CD4-positive, alpha-beta T cell treated with Interleukin-6 at 100 ng/mL for 8 hours (primary cell): ENCODE data around the gene RNF112.

Experiments
- DNase-seq: peaks from one replicate; pipeline ENCODE4 v3.0.0-alpha.2; 2020; ENCODE audit warnings: mixed read lengths, low spot score

RNF112 gene

DNA sequence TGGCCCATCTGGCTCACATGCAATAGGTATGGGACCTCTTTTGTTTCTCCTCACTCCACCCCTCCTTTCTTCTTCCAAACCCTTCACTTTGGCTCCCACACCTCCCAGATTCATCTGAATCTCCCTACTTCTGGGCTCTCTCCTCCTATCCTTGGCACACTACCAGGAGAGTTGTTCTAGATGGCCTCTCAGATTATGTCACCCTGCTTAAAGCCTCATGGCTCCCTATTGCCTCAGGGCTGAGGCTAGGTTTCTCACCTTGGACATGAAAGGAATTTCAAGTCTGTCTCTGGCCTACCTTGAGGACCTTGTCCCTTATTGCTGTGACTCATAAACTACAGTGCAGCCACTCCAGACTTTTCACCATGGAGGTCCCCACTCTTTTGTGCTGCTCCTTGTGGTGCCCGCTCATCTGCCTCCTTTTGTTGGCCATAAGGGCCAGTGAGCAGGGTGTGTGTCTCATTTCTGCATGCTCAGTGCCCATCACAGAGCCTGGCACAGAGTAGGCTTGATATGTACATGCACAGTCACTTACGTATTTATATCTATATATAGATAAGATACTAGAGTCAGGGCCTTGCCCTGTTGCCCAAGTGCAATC, 23.0 kb upstream of the RNF112 start:
- no peak for DNase-seq

DNA sequence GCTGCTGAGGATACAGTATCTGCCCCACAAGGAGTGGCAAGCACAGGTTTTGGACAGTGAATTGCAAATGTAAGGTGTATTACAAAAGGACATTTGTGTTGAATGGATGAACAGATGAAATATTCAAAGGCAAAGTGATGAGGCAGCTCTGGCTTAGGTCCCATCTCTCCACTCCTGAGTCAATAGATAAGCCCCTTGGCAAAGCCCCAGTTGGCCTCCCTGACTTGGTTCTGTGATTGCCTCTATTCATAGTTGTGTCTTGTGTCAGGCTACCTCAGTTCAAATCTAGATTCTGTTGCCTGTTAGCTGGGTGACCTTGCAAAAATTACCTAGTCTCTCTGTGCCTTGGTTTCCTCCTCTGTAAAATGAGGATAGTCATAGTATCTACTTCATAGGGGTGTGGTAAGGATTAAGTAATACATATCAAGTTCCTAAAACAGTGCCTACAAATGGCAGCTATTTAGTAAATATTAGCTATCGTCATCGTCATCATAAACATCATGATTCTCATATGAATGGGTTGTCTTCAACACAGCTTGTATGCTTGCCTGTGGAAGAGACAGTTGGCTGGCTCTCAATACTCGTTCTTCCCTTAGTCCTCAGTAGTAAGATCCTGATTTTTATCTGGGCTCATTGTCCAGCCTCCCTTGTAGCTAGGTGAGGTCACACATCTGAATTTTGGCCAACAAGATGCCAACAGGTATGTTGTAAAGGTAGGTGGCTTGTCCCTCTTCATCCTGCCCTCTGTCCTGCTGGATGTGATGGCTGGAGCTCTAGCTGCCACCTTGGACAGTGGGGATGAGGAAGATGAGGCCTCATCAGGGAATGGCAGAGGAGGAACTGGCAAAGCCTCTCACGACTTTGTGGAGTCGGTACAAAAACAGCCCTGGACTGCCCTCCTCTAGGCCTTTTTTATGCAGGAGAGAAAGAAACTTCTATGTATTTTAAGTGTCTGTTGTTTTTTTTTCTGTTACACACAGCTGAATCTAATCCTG, 21.9 kb upstream of the RNF112 start:
- DNase-seq, result no peak

DNA sequence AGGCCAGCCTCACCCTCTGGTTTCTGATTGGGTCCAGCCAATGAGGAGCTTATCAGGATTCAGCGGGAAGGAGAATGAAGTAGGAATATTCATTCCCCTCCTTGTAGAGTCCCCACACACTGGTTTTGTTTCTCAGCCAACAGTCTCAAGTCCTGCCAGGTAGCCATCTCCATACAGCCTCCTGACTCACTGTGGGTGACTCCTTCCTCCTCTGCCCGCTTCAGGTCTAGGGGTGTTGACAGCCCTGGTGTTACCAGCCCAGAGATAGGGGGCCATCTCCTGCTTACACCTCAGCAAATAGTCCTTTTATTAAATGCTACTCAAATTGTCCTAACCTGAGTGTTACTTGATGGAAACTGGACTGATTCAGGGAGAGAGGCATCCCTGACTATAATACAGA, 20.1 kb upstream of the RNF112 start:
- no peak for DNase-seq

DNA sequence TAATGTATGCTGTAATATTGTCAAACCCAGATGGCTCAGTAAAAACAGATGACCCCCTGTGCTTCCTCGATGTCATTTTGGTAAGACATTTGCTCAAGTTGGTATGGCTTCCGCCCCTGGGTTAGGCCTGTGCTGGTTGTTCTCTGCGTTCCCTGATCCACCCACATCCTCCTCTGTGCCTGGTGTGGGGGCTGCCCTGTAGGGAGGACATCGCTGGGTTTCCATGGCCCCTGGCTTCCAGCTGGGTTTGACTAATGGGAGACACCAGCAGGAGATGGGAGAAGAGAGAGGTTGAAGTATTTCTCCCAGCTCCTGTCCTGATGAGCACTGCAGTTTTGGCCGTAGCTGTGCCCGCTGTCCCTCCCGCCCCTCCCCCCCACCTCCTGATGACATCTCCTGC, 19.6 kb upstream of the RNF112 start:
- DNase-seq, result no peak

DNA sequence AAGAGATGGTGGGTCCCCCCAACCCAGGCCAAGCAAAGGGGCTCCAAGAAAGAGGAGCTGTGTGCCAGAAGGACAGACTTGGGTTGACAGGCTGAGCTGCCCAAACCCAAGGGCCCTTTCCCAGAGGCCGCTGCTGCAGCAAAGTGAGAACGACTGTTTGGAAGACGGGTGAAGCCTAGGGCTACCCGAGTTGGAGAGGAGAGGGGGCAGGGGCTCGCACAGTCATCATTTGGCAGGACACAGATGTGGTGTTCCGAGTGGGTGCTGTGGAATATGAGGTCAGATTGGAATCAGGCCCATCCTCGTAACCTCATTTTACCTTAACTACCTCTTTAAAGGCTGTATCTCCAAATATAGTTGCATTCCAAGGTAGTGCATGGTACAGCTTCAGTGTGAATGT, 18.7 kb upstream of the RNF112 start:
- DNase-seq, result no peak

DNA sequence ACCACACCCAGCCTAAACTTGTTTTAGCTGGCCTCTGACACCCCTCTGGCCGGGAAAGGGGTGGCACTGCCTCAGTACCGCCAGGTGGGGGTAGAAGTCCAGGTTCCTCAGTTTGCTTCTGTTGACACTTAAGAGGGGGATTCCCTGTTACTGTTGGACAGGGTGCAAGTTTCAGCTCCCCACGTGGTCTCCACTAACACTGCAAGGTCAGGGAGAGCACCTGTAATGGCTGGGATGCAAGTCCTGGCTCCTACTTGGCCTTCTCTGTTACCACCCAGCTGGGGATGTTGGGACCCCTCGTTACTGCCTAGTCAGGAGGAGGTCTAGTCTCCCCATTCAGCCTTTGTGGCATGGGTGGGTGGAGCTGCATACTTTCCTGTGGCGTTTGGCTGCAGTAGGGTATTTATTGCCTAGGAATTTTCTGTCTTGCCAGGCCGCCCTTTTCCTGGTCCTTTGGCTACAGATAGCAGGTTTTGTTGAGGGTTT, 13.4 kb upstream of the RNF112 start:
- no peak for DNase-seq

DNA sequence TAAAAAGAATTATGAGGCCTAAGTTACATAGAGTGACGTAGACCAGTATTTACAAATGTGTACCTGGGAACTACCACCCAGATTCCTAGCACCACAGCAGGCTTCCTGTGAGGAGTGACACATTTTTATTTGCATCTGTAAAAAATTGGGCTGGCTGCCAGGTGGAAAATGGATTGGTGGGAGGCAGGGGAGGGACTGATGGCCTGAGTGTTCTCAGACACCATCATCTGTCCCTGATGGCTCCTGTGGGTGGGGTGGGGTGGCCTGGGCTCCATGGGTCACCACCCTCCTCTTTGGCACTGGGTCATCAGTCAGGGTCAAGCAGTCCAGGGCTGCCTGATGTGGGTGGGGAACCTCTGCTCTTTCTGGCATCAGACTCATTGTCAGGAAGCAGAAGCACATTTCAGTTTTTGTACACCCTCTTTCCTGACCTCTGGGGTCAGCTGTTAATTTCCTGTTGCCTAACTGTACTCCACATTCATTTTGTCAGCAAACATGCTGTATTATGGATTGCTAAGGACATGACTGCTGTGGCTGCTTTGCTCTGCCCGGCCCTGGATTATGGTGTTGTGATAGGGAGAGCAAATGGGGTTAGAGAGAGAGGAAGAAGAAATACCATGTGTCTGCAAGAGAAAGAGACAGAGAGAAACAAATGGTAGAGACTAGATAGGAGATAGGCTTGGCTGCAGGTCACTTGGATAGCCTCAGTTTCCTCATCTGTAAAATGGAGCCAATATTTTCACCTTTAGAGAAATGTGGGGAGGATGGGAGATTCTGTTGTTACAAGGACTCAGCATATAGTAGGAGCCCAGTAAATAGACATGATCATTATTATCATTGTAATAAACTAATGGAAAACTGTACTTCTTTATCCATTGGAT, 12.5 kb upstream of the RNF112 start:
- DNase-seq, result no peak

DNA sequence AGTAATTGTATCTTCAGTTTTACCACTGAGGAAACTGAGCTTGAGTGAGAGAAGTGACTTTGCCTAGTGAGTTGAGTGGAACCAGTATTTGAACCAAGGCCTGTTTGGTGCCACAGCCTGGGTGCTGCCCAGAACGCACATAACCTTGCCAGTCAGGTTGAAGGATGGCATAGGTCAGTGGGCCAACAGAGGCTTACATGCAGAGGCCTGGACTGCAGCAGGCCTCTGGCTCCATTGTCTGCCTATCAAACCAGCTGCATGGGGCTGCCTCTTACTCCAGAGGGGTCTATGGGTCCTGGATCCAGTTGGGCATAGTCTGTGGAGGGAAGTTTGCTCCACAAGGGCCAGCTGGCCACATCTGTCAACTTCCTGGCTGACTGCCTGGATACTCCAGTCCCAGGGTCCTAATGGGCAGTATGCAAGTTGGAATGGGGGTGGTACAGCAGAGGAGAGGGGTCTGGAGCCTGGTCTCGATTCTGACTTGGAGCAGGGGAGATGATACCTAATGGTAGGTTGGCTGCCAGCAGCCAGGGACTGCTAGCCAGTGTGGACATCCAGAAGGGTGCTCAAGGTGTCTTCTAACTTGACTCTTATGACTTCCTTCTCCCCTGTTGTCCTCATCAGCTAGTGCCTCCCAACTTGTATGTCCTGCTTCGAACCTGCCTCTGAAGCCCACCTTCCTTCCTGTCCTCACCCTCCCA, 11.1 kb upstream of the RNF112 start:
- DNase-seq, result no peak

DNA sequence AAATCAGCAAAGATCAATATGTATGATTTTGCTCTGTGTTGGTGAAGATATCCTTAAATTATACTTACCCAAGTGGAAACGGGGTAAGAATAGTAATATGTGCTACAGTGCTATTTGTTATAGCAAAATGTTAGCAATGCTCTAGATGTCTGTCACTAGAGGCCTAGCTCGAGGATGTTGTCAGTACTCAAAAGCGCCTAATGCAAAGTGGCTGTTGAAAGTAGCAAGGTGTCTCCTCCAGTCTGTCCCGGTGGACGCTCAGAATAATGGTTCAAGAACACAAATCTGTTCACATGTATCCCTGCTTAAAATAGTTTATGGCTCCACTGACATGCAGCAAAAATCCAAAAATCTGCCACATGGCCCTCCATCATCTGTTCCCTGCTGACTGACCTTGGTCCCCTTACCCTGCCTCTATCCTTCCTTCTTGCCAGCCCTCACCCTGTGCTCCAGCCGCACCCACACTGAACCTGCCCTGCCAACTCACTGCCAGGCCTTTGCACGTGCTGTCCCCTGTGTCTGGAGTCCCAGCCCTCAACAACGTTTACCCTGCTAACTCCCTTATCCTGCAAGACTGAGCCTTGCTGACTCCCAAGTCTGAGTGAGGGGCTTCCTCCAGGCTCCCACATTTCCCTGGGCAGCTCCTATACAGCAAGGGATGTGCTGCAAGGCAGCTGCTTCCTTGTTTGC, 9.6 kb upstream of the RNF112 start:
- DNase-seq, result no peak

DNA sequence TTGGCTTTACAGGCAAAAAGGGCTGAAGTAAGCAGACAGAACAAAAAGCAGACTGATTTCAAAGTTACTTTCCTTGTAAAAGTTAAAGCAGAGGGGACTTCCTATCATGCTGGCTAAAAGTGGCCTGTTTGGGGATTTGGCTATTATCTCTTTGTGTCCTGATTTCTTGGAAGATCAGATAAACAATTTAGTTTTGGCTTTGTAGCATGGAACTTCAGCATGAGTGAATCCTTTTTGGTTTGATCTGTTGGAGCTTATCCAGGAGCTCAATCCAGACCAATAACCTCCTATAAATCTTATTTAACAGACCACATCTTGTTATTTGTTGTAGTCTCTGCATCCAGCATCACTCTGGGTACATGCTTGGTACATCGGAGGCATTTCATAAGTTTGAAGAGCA, 8.9 kb upstream of the RNF112 start:
- DNase-seq, result no peak

DNA sequence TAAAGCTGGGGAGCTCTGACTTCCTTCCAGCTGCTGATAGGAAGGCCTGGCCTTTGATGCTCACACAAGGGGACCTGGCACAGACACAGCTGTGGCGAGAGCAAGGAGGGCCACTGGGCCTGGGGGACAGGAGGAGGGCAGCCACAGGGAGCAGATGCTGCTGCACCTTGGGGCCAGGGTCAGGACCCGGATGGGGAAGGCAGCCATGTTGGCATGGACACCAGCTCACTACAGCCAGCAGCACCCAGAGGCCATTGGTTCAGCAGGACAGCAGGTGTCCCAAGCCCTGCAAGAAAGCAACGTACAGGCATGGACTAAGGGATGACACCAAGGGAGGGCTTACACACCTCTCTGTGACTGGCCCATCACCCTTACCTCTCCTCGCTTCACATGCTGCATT, 8.0 kb upstream of the RNF112 start:
- no peak for DNase-seq

DNA sequence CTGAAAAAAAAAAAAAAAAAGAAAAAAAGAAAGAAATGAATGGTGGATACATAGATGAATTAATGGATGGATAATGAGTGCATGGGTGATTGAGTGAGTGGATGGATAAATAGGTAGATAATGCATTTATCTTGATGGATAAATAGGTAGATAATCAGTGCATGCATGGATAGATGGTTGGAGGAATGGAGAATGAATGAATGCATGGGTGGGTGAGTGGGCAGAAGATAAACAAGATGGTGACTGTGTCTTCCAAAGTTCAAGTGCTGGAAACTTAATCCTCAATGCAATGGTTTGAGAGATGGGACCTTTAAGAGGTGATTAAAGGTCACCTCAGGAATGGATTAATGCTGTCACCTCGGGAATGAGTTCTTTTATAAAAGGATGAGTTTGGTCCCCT, 6.8 kb upstream of the RNF112 start:
- no peak for DNase-seq

DNA sequence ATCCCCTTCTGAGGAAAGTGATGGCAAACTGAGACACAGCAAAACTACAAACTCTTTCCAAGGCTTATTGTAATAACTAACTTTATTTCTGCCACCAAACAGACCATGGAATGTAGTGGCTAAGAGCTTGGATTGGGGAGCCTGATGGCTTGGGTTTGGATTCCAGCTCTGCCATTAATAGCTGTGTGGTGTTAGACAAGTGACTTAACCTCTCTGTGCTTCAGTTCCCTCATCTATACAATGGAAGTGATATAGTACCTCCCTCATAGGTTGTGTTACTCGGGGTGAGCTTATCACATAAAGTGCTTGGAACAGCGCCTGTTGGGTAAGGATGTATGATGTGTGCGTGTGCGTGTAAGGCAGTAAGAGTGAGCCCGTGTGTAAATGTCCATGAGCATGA, 5.9 kb upstream of the RNF112 start:
- no peak for DNase-seq

DNA sequence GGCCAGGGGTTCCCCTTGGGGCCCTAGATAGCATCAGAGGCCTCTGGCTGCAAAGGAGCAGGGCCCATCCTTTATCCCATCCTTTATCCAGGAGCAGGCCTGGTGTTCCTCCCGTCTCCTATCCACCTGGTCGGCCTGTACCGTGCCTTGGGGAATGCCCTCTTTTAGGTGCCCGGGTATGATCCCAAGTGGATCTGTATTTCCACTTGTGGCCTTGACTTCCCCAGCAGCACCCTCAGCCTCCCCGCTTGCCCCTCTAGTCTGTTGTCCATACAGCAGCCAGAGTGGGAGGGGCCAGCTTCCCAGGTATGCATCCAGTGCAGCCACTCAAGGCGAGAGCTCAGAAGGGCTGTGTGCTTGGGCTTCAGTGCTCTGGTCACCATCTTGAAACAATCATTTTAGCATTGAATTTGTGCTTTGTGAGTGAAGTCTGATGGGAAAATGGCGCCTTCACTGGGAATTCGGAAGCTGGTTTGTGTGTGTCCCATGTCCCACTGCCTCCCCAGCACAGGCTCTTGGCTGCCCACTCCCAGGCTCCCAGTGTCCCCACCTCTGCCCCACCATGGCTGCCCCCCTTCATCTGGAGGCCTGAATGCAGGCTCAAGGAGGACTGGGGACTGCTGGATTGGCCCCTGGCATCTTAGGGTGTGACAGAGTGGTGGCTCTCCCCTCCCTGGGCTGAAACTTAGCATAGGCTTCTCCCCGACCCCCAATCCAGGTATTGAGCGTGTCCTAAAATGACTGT, 3.3 kb upstream of the RNF112 start:
- DNase-seq, result no peak

DNA sequence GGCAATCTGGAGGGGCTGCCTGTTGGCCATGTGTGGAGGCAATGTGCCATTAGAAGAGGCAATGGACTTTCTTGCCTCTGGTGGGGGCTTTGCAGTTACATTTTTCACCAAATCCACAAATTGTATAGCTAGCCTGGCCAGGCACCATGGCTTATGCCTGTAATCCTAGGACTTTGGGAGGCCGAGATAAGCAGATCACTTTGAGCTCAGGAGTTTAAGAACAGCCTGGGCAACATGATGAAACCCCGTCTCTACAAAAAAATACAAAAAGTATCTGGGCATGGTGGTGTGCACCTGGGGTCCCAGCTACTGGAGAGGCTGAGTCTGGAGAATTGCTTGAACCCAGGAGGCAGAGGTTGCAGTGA, 2.7 kb upstream of the RNF112 start:
- no peak for DNase-seq

DNA sequence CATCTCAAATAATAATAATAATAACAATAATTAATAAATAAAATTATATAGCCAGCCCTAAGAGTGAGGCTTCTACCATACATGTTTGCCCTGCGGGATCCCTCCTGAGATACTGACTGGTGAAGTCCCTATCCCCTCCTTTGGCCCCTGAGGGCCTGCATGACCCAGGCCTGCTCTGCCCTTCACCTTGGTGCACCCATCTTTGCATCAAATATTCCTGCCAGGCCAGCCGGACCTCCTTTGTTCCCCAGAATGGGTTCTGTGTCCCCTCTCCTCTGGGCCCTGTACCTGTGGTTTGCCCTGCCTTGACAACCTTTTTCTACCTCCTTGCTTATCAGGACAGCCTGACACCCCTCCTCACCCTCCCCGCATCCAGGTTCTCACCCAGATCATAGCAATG, 2.0 kb upstream of the RNF112 start:
- DNase-seq, result no peak

DNA sequence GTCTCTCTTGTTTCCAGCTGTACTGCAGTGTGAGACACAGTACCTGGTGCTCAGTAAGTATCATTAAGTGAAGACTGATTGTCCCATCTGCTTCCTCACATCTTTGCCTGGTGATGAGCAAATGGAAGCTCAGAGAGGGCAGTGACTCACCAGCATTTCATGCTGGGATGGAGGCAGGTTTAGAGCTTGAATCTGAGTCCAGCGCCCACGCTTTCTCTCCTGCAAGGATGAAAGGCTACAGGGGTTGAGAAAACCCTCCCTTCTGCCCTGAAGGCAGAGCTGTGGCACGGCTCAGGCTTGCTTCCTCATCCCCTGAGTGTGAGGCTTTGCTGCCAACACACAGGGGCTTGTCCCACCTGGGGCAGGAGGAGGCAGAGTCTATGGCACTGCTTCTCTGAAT, 1.5 kb upstream of the RNF112 start:
- no peak for DNase-seq

DNA sequence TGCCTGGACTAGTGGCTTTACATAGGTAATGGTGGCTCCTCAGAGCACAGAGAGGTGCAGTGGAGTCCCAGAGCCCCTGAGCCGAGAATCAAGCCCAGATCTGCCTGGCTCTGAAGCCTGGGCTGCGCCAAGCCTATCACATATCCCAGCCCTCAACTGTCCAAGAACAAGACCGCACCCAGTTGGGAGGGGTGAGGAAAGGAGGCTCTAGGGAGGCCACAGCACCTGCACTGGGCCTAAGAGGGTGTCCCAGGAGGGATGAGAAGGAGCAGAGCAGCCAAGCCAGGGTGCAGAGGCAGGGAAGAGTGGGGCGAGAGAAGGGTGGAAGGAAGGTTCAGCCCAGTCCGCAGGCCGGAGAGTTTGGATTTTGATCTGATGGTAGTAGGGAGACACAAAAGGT, 941 bp upstream of the RNF112 start:
- no peak for DNase-seq

DNA sequence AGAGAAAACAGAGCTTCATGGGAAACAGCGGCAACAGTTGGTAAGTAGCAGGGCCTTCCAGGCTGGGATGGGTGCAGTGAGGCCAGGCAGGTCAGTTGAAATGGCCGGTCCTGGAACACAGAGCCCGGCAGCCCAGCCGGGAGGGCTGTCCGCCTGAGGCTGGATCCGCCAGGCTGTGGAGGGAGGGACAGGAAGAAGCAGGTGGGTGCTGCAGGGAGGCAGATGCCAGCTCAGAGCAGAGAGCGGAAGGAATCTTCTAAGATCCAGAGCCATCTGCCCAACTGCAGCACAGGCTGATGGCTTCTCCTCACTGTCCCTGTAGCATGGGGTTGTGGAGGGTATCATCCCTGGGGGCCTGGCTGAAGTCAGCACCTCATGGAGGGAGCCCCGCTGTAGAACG, 599 bp downstream of the RNF112 start:
- DNase-seq, result no peak

DNA sequence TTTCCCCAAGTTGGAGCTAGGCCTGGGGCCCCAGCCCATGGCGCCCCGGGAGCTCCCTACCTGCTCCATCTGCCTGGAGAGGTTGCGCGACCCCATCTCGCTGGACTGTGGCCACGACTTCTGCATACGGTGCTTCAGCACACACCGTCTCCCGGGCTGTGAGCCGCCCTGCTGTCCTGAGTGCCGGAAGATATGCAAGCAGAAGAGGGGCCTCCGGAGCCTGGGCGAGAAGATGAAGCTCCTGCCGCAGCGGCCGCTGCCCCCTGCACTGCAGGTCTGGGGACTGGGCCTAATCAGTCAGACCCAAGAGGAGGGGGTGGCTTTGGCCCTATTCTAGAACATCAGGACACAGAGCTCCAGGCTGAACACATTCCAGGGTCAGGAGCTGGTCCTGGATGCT, 1.5 kb downstream of the RNF112 start:
- no peak for DNase-seq

DNA sequence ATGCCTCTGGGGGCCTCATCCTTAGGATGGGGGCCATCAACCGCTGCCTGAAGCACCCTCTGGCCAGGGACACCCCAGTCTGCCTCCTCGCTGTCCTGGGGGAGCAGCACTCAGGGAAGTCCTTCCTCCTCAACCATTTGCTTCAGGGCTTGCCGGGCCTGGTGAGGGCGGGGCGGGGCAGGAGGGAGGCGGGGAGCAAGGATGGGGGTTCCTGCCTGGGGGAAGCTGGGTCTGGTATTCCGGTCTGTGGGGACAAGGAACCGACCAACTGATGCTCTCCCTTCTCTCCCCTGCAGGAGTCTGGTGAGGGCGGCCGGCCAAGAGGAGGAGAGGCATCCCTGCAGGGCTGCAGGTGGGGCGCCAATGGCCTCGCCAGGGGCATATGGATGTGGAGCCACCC, 2.0 kb downstream of the RNF112 start:
- DNase-seq, result no peak
